WTC11 (cell line): ENCODE results near the gene ADRA2C. TPM values are rescaled to one million over a fixed set of nuclear protein-coding genes. Genes with fewer than 3 reads are reported as not detected.

Source experiments
- ATAC-seq: fragments of 200-7000 bp; cut with Tn5 transposase; 2 replicates; pipeline ENCODE4 v1.10.0; 2021; ENCODE audit warnings: mild to moderate bottlenecking, moderate library complexity
- CTCF ChIA-PET: fragments of 300-600 bp; sonication (Branson Sonifier 250); formaldehyde crosslinking; loops from one replicate; lab custom pipeline; 2021; ENCODE audit warnings: antibody characterized with exemption; lab: Charles Lee
- POLR2A ChIA-PET: fragments of 350-600 bp; sonication (Branson Sonifier 250); formaldehyde crosslinking; loops from one replicate; lab custom pipeline; 2021; ENCODE audit warnings: antibody characterized with exemption; lab: Charles Lee
- DNase-seq: peaks from one replicate; pipeline ENCODE4 v3.0.0; 2021; ENCODE audit warnings: low spot score
- H3K27ac Mint-ChIP-seq: 2 replicates; pipeline ENCODE4 v1.8.0; 2021; ENCODE audit warnings: mixed read lengths
- H3K27me3 Mint-ChIP-seq: 2 replicates; pipeline ENCODE4 v1.8.0; 2021; ENCODE audit warnings: low read depth, mild to moderate bottlenecking, moderate library complexity, mixed read lengths
- H3K36me3 Mint-ChIP-seq: 2 replicates; pipeline ENCODE4 v1.8.0; 2021; ENCODE audit warnings: mixed read lengths
- H3K4me1 Mint-ChIP-seq: 2 replicates; pipeline ENCODE4 v1.8.0; 2022; ENCODE audit warnings: mixed read lengths
- H3K4me3 Mint-ChIP-seq: 2 replicates; pipeline ENCODE4 v1.8.0; 2021; ENCODE audit warnings: mild to moderate bottlenecking, moderate library complexity, mixed read lengths
- H3K9me3 Mint-ChIP-seq: 2 replicates; pipeline ENCODE4 v1.8.0; 2021; ENCODE audit warnings: mixed read lengths
- CREM ChIP-seq: sonication (generic); formaldehyde crosslinking; IDR thresholded peaks from 2 replicates; pipeline ENCODE4 v1.8.1; 2022; ENCODE audit warnings: mild to moderate bottlenecking, missing genetic modification reagents, moderate library complexity
- E2F1 ChIP-seq: sonication (generic); formaldehyde crosslinking; IDR thresholded peaks from 2 replicates; pipeline ENCODE4 v1.8.0; 2022; ENCODE audit warnings: mild to moderate bottlenecking, missing genetic modification reagents
- E2F4 ChIP-seq: sonication (generic); formaldehyde crosslinking; IDR thresholded peaks from 2 replicates; pipeline ENCODE4 v1.8.1; 2022; ENCODE audit warnings: low read depth, mild to moderate bottlenecking, moderate library complexity, missing genetic modification reagents, borderline replicate concordance
- ESRRA ChIP-seq: sonication (generic); formaldehyde crosslinking; IDR thresholded peaks from 2 replicates; pipeline ENCODE4 v1.8.1; 2022; ENCODE audit warnings: mild to moderate bottlenecking, missing genetic modification reagents, borderline replicate concordance
- GTF2I ChIP-seq: fragments of 250-450 bp; sonication (Bioruptor Pico); conservative IDR thresholded peaks from 2 replicates; pipeline ENCODE4 v1.4.0; 2021; ENCODE audit warnings: mild to moderate bottlenecking
- IRF1 ChIP-seq: sonication (generic); formaldehyde crosslinking; IDR thresholded peaks from 2 replicates; pipeline ENCODE4 v1.8.0; 2023; ENCODE audit warnings: missing genetic modification reagents
- IRF2 ChIP-seq: sonication (generic); formaldehyde crosslinking; IDR thresholded peaks from 2 replicates; pipeline ENCODE4 v1.8.0; 2022; ENCODE audit warnings: low read depth, missing genetic modification reagents, borderline replicate concordance
- PRDM15 ChIP-seq: sonication (generic); formaldehyde crosslinking; IDR thresholded peaks from 2 replicates; pipeline ENCODE4 v1.8.0; 2022; ENCODE audit warnings: missing genetic modification reagents
- RELA ChIP-seq: sonication (generic); formaldehyde crosslinking; IDR thresholded peaks from 2 replicates; pipeline ENCODE4 v1.8.1; 2022; ENCODE audit warnings: missing genetic modification reagents, mild to moderate bottlenecking, borderline replicate concordance
- SMAD4 ChIP-seq: sonication (generic); formaldehyde crosslinking; IDR thresholded peaks from 2 replicates; pipeline ENCODE4 v1.8.0; 2022; ENCODE audit warnings: mild to moderate bottlenecking, missing genetic modification reagents
- STAT6 ChIP-seq: sonication (generic); formaldehyde crosslinking; conservative IDR thresholded peaks from 2 replicates; pipeline ENCODE4 v1.8.1; 2023; ENCODE audit warnings: mild to moderate bottlenecking, low read depth, missing genetic modification reagents, moderate library complexity
- TCF7 ChIP-seq: sonication (generic); formaldehyde crosslinking; IDR thresholded peaks from 2 replicates; pipeline ENCODE4 v1.8.0; 2022; ENCODE audit warnings: mild to moderate bottlenecking, low read depth, missing genetic modification reagents, moderate library complexity
- TEAD1 ChIP-seq: sonication (generic); formaldehyde crosslinking; IDR thresholded peaks from 2 replicates; pipeline ENCODE4 v1.8.0; 2022; ENCODE audit warnings: mild to moderate bottlenecking, missing genetic modification reagents
- ZBTB21 ChIP-seq: sonication (generic); formaldehyde crosslinking; IDR thresholded peaks from 2 replicates; pipeline ENCODE4 v1.8.1; 2023; ENCODE audit warnings: mild to moderate bottlenecking, missing genetic modification reagents, borderline replicate concordance
- ZNF121 ChIP-seq: sonication (generic); formaldehyde crosslinking; IDR thresholded peaks from 2 replicates; pipeline ENCODE4 v1.8.0; 2023; ENCODE audit warnings: missing genetic modification reagents
- ZNF263 ChIP-seq: sonication (generic); formaldehyde crosslinking; IDR thresholded peaks from 2 replicates; pipeline ENCODE4 v1.8.1; 2022; ENCODE audit warnings: low read depth, mild to moderate bottlenecking, moderate library complexity, missing genetic modification reagents
- ZNF396 ChIP-seq: fragments of 250-450 bp; sonication (Bioruptor Pico); IDR thresholded peaks from 2 replicates; pipeline ENCODE4 v1.8.0; 2021; ENCODE audit warnings: mild to moderate bottlenecking, moderate library complexity, borderline replicate concordance
- ZNF416 ChIP-seq: fragments of 250-450 bp; sonication (Bioruptor Pico); IDR thresholded peaks from 2 replicates; pipeline ENCODE4 v1.9.0; 2021; ENCODE audit warnings: mild to moderate bottlenecking, inconsistent platforms
- ZNF425 ChIP-seq: fragments of 250-450 bp; sonication (Bioruptor Pico); conservative IDR thresholded peaks from 2 replicates; pipeline ENCODE4 v1.9.0; 2021; ENCODE audit warnings: mild to moderate bottlenecking
- ZSCAN18 ChIP-seq: fragments of 250-450 bp; sonication (Bioruptor Pico); IDR thresholded peaks from 2 replicates; pipeline ENCODE4 v2.1.2; 2022; ENCODE audit warnings: mild to moderate bottlenecking, moderate library complexity
- total RNA-seq: library from RNA; stranded (reverse); gene quantifications from 3 replicates; pipeline ENCODE4 v1.2.3, GENCODE V29; 2021

Gene ADRA2C
- total RNA-seq, 1 experiment from 2014 or later = 21.8 TPM

- peaks cover 15% of the 10 kb centered on the region for H3K9me3 Mint-ChIP-seq
- peak overlapping the region; percentile 34; the same call in 1 of the 2 replicates for H3K4me3 Mint-ChIP-seq
- TF ChIP-seq ZNF416 (CRISPR knock-in tag) (no peak), E2F4 (no peak), GTF2I (CRISPR knock-in tag) (no peak), STAT6 (CRISPR knock-in tag) (no peak), ZNF396 (no peak), TEAD1 (no peak), ESRRA (CRISPR knock-in tag) (no peak), IRF2 (CRISPR knock-in tag) (no peak), CREM (no peak), ZSCAN18 (no peak)
- POLR2A ChIA-PET = interaction anchor here (1.2 kb wide), 1 partner anchor 16 kb away, joined by 5 read pairs; no protein-coding TSS in a partner anchor
- DNase-seq (no peak), ATAC-seq (no peak)
- 0 out of 2 replicates have a peak overlapping the region, but pooled peaks have one; percentile 46 for H3K27ac Mint-ChIP-seq
- CTCF ChIA-PET = interaction anchor here (0.7 to 1.7 kb wide), 8 partner anchors 15 to 264 kb away, joined by 3 to 5 read pairs (median 4); no protein-coding TSS in a partner anchor
- peaks cover 36% of the 10 kb centered on the region for H3K4me1 Mint-ChIP-seq
- H3K27me3 Mint-ChIP-seq = peaks cover 13% of the 10 kb centered on the region
- peaks cover 6% of the 10 kb centered on the region; the same call in 1 of the 2 replicates for H3K36me3 Mint-ChIP-seq
Measured at GRCh38 chr4:3744901-3745300, 21.3 kb upstream of the ADRA2C start.

GRCh38 chr4:3745886-3746656, 20.1 kb upstream of the ADRA2C start:
- Mint-ChIP-seq H3K9me3 (peaks cover 15% of the 10 kb centered on the region), H3K4me1 (peaks cover 36% of the 10 kb centered on the region), H3K27ac (0 out of 2 replicates have a peak overlapping the region, but pooled peaks have one; percentile 46), H3K27me3 (peaks cover 13% of the 10 kb centered on the region), H3K4me3 (peak overlapping the region; percentile 34; the same call in 1 of the 2 replicates), H3K36me3 (peaks cover 6% of the 10 kb centered on the region; the same call in 1 of the 2 replicates)
- 0 out of 2 replicates have a peak, but pooled peaks have one; percentile 8 for ATAC-seq
- ChIA-PET POLR2A (interaction anchor here (1.2 kb wide), 1 partner anchor 14 kb away, joined by 5 read pairs; no protein-coding TSS in a partner anchor), CTCF (interaction anchor here (0.6 to 1.7 kb wide), 10 partner anchors 14 to 283 kb away, joined by 3 to 5 read pairs (median 4); no protein-coding TSS in a partner anchor)
- no peak for DNase-seq
- TF ChIP-seq PRDM15 = no peak
- no peak for TF ChIP-seq IRF1 (CRISPR knock-in tag)
- TF ChIP-seq SMAD4 = no peak
- TF ChIP-seq ZNF121 (CRISPR knock-in tag) = no peak
- no peak for TF ChIP-seq ZNF263 (CRISPR knock-in tag)
- TF ChIP-seq RELA = no peak
- TF ChIP-seq ESRRA (CRISPR knock-in tag) = no peak
- no peak for TF ChIP-seq ZNF425 (CRISPR knock-in tag)
- no peak for TF ChIP-seq E2F1 (CRISPR knock-in tag)
- TF ChIP-seq ZBTB21 (CRISPR knock-in tag) = no peak
- TF ChIP-seq TCF7 (CRISPR knock-in tag) = no peak
